HG03196 (cell line): ENCODE results near the gene ANKRD39.

Experiments used
- ATAC-seq: cut with Tn5 transposase; IDR thresholded peaks from one replicate; pipeline ENCODE4 v1.9.1; 2021; ENCODE audit not compliant: unreplicated experiment

ANKRD39 gene

DNA sequence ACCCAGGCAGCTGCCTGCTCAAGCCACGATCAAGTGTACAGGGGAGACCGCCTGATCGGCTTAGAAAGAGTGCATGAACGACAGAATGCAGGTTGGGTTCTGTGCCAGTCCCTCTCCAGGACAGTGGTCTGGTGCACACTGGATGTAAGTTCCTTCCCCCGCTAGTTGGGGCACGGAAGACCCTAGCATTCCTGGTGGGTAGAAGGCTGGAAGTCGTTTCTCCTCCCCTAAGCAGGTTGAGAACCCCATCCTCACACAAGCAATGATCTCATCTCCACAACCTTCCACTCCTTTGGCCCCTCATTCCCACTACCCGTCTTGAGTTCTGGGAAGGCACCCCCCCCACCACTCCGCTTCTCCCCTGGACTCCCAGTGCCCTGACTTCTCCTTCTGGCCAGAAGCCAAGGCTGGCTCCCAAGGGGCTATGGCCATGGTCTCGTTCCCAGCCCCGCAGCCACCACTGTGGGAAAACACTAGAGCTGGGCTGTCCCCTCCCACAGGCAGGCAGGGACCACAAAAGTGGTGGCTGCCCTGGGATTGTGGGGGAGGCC, 1.4 kb upstream of the ANKRD39 start:
- ATAC-seq: no peak

GRCh38 chr2:96856776-96857666, 795 bp downstream of the ANKRD39 start:
- ATAC-seq: no peak

GRCh38 chr2:96853321-96853720, 4.5 kb downstream of the ANKRD39 start:
- ATAC-seq: no peak

DNA sequence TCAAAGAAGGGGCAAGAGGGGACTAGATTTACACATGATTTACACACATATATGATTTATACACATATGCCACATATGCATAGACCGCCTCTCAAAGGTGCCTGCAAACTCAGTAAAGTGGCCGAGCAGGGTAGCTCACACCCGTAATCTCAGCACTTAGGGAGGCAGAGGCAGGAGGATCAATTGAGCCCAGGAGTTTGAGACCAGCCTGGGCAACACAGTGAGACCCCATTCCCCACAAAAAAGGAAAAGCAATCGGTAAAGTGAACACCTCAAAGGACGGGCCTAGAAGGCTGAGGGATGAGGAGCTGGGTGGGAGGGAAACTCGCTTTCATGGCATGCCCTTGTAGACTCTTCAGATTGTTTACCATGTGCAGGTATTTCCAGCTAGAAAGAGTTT, 5.1 kb downstream of the ANKRD39 start:
- no peak for ATAC-seq

- ATAC-seq: no peak
These were observed 9.6 kb downstream of the ANKRD39 start for GRCh38 chr2:96848264-96848663.

- ATAC-seq: no peak
These were observed 10.2 kb downstream of the ANKRD39 start for GRCh38 chr2:96847586-96847985.

- no peak for ATAC-seq
These were observed 11.0 kb downstream of the ANKRD39 start for GRCh38 chr2:96846825-96847224.

DNA sequence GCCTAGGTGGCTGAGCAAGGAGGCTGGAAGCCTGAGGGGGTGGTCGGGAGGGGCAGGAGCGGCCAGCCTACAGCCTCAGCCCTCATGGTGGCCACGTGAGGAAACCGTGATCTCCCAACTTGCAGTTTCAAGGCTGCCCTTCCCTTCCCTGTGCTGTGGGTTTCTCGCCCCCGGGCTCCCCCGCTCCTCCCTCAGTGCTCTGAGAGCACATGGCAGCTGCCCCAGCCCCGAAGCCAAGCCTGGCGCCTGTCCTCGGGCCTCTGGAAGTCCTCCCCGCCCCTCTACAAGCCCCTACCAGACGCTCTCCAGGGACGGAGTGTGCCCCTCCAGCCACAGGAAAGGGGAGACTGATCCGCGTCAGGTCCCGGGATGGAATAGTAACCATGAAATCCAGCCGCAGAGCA, 13.4 kb downstream of the ANKRD39 start:
- no peak for ATAC-seq

- ATAC-seq: no peak
These were observed 14.1 kb downstream of the ANKRD39 start, which contains the start of gene ANKRD23 for GRCh38 chr2:96843538-96844268. TSS of gene ANKRD23 (minus strand) at chr2:96844021. CDS start at chr2:96843992, 29 bp downstream.

- no peak for ATAC-seq
These were observed 15.2 kb downstream of the ANKRD39 start for GRCh38 chr2:96842600-96842999.

DNA sequence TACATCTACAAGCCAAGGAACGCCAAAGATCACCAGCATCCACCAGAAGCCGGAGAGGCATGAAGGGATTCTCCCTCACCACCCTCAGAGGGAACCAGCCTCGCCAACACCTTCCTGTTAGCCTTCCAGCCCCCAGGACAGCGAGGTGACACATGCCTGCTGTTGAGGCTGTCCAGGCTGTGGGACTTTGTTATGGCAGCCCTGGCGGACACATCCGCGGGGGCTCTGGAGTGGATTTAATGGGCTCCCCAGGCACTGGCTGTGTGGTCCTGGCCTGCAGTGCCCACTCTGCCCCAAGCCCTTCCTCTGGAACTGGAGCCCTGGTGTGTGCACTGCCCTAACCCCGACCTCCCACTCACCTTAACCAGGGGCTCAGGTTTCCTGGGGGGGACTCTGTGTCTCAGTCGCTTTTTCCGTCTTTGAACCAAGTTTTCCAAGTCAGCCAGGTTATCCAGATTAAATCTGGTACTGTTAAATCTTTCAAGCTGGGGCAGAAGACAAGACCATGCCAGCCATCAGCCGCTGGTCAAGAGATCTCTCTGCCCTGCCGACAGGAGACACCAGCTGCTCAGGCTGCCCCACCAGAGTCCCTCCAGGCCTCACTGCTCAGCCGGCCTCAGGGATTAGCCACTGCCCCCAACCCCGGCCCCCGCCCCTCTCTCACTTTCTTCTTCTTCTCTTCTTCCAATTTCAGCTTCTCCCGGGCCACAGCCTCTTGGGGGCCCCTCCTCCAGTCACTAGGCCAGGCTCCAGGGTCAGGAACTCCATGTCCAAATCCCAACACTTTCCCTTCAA, 15.9 kb downstream of the ANKRD39 start:
- no peak for ATAC-seq

DNA sequence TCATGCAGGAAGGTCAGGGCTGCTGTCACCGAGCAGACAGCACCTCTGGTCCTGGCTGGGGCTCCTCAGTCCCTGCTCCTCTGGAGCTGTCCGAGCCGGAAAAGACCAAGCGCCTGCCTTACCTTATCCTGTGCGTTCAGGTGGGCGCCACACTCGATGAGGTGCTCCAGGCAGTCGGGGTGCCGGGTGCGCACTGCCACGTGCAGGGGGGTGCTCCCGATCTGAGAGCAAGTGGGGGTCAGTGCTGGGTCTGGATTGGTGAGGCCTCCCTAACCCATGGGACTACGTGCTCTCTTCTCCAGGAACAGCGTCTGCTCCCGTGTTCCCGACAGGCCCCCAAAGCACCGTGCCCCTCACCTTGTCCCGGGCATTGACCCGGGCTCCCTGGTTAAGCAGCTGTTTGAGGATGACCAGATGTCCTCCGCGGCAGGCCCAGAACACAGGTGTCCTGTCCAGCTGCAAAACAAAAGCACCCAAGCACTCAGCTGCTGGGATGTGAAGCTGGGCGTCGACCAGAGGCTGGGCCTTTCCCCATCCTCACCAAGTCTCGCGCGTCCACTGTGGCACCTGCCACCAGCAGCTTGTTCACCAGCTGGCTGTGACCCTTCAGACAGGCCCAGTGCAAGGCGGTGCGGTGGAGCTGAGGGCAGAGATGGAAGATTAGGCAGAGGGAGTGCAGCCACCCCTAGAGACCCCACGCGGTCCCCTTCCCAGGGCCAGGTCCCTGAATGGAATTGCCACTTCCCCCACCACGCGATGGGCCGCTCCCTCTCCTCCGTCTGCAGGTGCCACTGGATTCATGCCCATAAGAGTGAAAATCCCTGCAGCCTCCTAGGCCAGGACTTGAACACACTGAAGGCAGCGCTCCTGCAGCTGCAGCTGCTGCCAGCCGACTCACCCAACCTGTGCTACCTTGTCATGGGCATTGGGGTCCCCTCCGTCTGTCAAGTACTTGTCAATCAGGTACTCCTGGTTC, 17.7 kb downstream of the ANKRD39 start:
- ATAC-seq: no peak

GRCh38 chr2:96839293-96839874, 18.4 kb downstream of the ANKRD39 start:
- peak; percentile 62 for ATAC-seq

- ATAC-seq: no peak
These were observed 19.2 kb downstream of the ANKRD39 start for GRCh38 chr2:96838345-96839292.

GRCh38 chr2:96837575-96837974, 20.2 kb downstream of the ANKRD39 start:
- ATAC-seq: no peak

- no peak for ATAC-seq
These were observed 22.0 kb downstream of the ANKRD39 start for GRCh38 chr2:96835830-96836229.

- no peak for ATAC-seq
These were observed 24.9 kb downstream of the ANKRD39 start for GRCh38 chr2:96832754-96833507.

DNA sequence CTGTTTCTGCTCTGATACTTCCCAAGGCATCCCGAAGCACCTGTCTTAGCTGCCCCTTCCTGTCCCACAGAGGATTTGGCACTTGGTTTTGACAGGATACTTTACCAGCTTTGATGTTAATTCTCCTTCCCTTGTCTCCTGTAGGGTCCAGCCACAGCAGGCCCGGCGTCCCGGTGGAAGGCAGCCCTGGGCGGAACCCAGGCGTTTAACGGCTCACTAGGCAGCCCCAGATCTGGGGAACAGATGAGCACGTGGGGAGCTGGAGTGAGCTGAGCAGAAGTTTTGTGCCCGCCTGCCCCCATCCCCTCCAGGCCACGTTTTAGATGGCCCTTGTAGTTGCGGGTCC, 25.4 kb downstream of the ANKRD39 start:
- no peak for ATAC-seq
